GM04504 (cell line): ENCODE measurements around the gene EGLN2.
"Not testable (repeated sequence)": the region's sequence is repeated elsewhere in the genome, so short reads cannot be mapped to it uniquely, and the experiment has no call there.

Experiments used
- DNase-seq: peaks from one replicate; pipeline ENCODE4 v3.0.0-alpha.2; 2012; ENCODE audit warnings: low read depth

Gene EGLN2

GRCh38 chr19:40819479-40820234 lies 20.7 kb downstream of the EGLN2 start:
- DNase-seq: not testable (repeated sequence)

DNA sequence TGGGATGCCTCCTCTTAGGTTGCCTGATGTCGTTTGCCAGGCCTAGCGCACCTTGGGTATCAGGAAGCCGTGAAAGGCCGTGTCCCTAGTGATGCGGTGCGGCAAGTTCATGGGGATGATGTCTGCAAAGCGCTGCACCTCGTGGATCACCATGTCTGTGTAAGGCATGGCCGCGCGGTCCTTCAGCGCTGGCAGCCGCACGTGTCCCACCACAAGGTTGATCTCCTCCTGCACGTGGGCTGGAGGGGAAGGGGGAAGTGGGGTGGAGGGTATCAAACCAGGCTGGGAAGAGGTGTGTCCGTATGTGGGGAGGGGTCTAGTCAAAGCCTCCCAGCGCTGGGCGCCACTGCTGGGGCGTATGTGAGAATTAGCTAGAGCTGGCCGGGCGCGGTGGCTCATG lies 23.2 kb downstream of the EGLN2 start:
- no peak for DNase-seq

- DNase-seq: not testable (repeated sequence)
These were observed 23.9 kb downstream of the EGLN2 start for GRCh38 chr19:40822704-40823553.

DNA sequence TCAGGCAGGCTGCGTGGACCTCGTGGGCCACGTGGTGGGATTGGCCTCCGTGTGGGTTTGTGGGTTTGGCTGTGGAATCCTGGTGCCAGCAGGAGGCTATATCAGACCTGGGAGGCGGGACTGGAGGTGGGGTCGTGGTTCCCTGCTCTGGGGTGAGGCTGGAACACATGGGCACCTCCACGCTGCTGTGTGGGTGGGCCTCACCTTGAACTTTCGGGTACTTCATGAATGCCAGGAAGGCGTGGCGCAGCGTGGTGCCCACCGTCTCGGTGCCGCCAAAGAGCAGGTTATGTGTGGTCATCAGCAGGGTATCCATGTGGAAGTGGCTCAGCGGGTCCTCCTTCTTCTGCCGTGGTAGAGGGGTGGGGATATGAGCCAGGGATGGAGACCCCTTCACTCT lies 25.9 kb downstream of the EGLN2 start:
- not testable (repeated sequence) for DNase-seq

DNA sequence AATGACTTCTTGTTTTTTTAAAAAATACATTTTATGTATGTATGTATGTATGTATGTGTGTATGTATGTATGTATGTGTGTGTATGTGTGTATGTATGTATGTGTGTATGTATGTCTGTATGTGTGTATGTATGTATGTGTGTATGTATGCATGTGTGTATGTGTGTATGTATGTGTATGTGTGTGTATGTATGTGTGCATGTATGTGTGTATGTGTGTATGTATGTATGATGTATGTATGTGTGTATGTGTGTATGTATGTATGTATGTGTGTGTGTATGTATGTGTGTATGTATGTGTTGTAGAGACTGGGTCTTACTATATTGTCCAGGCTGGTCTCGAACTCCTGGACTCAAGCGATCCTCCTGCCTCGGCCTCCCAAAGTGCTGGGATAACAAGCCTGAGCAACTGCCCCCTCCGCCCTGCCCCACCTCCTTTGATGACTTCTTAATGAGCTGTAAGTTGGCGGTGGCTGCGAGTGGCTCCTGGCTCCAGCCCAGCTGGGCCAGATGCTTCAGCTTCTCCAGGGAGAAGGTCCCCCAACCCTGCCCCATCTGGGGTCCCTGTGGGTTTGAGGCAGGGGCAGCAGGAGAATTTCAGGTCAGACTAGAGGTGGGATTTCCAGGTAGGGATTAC lies 26.6 kb downstream of the EGLN2 start:
- not testable (repeated sequence) for DNase-seq

DNA sequence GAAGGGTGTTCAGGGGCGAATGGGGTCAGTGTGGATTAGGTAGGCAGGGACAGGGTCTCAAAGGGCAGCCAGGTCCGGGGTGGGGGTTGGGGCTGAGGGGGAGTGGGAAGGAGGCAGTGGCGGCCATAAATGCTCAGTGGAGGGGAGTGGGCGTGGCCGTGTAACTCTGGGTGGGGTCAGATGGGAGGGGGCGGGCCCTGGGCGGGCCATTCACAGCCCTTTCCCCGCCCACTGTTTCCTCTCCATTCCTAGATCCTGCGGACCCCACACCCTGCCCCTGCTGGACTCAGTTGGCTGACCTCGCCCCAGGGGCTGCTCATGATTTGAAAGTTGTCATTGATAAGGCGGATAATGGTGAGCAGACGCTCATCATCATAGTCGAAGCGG lies 27.3 kb downstream of the EGLN2 start:
- not testable (repeated sequence) for DNase-seq

DNA sequence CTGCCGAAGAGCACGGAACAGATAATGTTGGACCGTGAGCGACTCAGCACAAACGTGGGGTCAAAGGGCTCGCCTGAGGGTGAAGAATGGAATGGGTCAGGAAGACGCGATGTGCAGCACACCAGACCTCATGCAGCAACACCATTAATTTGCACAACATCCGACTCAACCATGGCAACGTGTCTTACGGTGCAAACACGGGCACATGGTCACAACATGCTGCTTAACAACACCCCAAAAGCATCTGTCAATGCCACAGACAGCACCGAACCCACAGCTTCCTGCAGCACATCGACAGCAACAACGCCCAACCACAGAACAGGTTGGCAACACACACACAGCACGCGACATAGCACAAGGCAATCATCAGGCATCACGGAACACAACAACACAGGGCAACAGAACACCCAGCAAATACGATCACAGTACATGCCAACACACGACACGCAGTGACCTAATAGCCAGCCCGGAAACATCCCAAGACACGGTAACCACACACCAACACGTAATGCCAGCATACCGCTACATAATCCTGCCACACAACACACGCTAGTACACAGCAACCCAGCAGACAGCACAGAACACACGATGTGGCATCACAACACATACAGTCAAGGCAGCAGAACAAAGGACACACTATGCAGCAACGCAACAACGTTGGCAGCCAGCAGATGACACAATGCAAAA lies 27.9 kb downstream of the EGLN2 start:
- not testable (repeated sequence) for DNase-seq

DNA sequence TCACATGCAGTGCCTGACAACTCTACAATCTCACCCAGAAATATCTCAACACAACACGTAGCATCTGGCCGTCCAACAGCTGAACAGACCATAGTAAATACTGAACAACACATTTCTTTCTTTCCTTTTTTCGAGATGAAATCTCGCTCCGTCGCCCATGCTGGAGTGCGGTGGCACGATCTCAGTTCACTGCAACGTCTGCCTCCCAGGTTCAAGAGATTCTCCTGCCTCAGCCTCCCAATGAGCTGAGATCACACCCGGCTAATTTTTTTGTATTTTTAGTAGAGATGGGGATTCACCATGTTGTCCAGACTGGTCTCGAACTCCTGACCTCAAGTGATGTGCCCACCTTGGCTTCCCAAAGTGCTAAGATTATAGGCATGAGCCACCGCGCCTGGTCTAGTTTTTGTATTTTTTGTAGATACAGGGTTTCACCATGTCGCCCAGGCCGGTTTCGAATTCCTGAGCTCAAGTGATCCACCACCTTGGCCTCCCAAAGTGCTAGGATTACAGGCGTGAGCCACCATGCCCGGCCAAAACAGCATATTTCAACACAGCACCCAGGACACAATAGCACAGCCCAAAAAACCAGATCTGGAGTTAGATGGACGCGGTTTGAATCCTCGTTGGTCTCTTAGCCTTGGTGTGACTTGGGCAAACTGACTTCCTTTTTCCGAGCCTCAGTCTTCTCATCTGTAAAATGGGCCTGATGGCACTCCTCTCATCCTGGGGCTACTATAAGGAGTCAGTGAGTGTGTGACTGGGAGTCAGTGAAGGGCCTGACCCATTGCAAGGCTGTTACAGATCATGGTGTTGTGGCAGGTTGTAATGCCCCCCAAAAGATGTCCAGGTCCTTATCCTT lies 28.6 kb downstream of the EGLN2 start:
- DNase-seq: no peak

DNA sequence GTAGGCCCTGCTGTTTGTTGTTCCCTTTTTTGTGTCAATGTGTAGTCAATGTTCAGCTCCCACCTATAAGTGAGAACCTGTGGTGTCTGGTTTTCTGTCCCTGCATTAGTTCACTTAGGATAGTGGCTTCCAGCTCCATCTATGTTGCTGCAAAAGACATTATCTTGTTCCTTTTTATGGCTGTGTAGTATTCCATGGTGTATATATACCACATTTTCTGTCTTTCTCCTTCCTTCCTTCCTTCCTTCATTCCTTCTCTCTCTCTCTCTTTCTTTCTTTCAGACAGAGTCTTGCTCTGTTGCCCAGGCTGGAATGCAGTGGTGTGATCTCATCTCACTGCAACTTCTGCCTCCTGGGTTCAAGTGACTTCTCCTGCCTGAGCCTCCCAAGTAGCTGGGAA lies 30.2 kb downstream of the EGLN2 start:
- DNase-seq: no peak

DNA sequence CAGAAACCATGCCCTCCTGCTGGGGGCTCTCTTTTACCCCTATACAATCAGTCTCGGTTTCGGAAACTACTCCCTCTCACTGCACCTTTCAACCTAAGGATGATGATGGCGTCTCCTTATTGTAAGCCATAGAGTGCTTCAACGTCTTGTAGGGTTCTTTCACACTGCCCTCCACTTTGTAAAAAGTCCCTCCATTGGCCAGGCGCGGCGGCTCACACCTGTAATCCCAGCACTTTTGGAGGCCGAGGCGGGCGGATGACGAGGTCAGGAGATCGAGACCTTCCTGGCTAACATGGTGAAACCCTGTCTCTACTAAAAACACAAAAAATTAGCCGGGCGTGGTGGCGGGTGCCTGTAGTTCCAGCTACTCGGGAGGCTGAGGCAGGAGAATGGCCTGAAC lies 31.8 kb downstream of the EGLN2 start:
- not testable (repeated sequence) for DNase-seq

GRCh38 chr19:40831502-40832430 lies 32.8 kb downstream of the EGLN2 start:
- DNase-seq: peak; percentile 98

- DNase-seq: not testable (repeated sequence)
These were observed 33.4 kb downstream of the EGLN2 start for GRCh38 chr19:40832431-40832790.

GRCh38 chr19:40833728-40834533 lies 34.9 kb downstream of the EGLN2 start:
- DNase-seq: not testable (repeated sequence)

GRCh38 chr19:40836754-40837429 lies 37.9 kb downstream of the EGLN2 start:
- DNase-seq: no peak

DNA sequence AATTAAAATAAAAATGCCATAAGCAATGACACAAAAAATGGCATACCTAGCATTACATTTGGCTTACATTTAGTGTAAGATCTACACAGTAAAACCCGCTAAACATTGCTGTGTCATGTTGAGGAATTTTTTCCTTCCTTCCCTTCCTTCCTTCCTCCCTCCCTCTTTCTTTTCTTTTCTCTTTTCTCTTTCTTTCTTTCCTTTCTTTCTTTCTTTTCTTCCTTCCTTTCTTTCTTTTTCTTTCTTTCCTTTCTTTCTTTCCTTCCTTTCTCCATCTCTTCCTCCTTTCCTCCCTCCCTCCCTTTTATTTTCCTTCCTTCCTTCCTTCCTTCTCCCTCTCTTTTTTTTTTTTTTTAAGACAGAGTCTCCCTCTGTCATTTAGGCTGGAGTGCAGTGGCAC lies 39.5 kb downstream of the EGLN2 start:
- DNase-seq: not testable (repeated sequence)

GRCh38 chr19:40842012-40842411 lies 43.0 kb downstream of the EGLN2 start:
- DNase-seq: not testable (repeated sequence)

DNA sequence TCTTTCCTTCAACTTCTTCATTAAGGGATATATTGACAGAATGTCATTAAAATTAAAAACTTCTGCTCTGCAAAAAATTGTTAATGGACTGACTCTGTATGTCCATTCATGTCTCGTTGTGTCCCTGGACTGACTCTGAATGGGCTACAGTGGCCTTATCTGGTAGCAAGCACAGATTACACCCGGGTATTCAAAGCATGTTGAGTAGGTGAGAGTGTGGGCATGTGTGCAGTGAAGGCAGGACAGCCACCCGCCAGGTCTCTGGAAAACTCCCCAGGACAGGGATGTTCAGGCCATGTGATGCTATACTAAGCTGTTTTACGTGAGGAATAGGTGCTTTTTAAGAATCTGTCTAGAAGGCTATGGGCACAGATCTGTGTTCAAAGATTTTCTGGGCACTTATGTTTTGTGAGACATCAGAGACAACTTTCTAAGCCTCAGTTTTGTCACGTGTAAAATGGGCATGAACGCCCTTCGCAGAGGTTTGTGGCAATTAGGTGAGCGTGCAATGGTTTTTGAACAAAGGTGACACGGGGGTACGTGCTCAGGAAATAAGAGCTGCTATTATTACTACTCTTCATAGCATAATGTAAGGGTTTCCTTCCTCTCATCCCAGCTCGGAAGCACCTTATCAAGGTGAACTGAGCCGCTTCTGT lies 44.1 kb downstream of the EGLN2 start:
- DNase-seq: not testable (repeated sequence)

DNA sequence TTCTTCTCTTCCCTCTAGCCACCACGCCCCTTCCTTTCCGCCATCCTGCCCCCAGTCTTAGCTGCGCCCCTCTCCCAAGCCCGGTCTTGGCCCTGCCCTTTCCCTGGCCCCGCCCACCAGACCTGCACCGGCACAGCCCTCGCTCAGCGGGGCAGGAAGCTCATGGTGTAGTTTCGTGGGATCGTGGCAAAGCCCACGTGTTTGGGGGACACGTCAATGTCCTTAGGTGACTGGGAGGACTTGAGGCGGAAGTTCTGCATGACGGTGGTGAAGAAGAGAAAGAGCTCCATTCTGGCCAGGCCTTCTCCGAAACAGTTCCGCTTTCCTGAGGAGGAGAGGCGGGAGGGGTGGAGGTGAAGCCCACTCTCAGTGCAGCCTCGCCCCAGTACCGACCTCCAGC lies 44.7 kb downstream of the EGLN2 start:
- DNase-seq: not testable (repeated sequence)
